Heart left ventricle (tissue), 16 donors: Measurements from ENCODE around the gene SZRD1. TPM values are rescaled to one million over a fixed set of nuclear protein-coding genes. Genes with fewer than 3 reads are reported as not detected.
A peak's percentile ranks its signal among the peaks of the same experiment; 100 is the strongest.

Experiments
- ATAC-seq, 4 donors: fragments of 200-7000 bp; cut with Tn5 transposase; one replicate each; pipeline ENCODE4 v1.9.1; 2020 to 2022; ENCODE audit warnings: moderate library complexity in 4 of 4, mild to moderate bottlenecking in 3 of 4, moderate number of reproducible peaks in 1 of 4
- DNase-seq, 5 donors: peaks; one replicate each; pipeline ENCODE4 v3.0.0-alpha.2; 2020
- H3K27ac ChIP-seq, 12 donors: fragments of 200-600 bp; sonication (generic) in 4 of 12; one replicate each; pipeline versions ENCODE4 v1.5.0 to v1.8.0; 2016 to 2022; ENCODE audit warnings: mild to moderate bottlenecking in 2 of 12
- H3K27me3 ChIP-seq, 9 donors: fragments of 200-600 bp; sonication (generic) in 2 of 9; one replicate each; pipeline versions ENCODE4 v1.5.1 to v1.8.0; 2016 to 2022; ENCODE audit warnings: mild to moderate bottlenecking in 3 of 9
- H3K36me3 ChIP-seq, 9 donors: fragments of 200-600 bp; sonication (generic) in 2 of 9; one replicate each; pipeline versions ENCODE4 v1.5.0 to v1.8.0; 2018 to 2022; ENCODE audit warnings: mild to moderate bottlenecking in 2 of 9
- H3K4me1 ChIP-seq, 12 donors: fragments of 200-600 bp; sonication (generic) in 4 of 12; one replicate each; pipeline versions ENCODE4 v1.5.0 to v1.8.0; 2016 to 2022; ENCODE audit warnings: mild to moderate bottlenecking in 3 of 12
- H3K4me3 ChIP-seq, 12 donors: fragments of 200-600 bp; sonication (generic) in 4 of 12; one replicate each; pipeline versions ENCODE4 v1.5.0 to v1.8.0; 2017 to 2022; ENCODE audit warnings: mild to moderate bottlenecking in 9 of 12, moderate library complexity in 4 of 12
- H3K9me3 ChIP-seq, 12 donors: fragments of 200-600 bp; sonication (generic) in 4 of 12; one replicate each; pipeline versions ENCODE4 v1.5.0 to v1.8.0; 2016 to 2022; ENCODE audit warnings: mild to moderate bottlenecking in 1 of 12
- POLR2A ChIP-seq, 2 donors: fragments of 450-650 bp; IDR thresholded peaks; one replicate each; pipeline ENCODE4 v1.6.1; 2017; ENCODE audit warnings: antibody characterized with exemption in 2 of 2, mild to moderate bottlenecking in 2 of 2, moderate library complexity in 2 of 2
- WGBS, 4 donors: extraction: QIAGEN DNeasy Blood & Tissue Kit in 2 of 4; methylation state at CpG; one replicate each; pipeline versions ENCODE4 v1.1.5 to v1.1.7; 2013 to 2018; 5-methylcytosine and 5-hydroxymethylcytosine counted together
- intact Hi-C, 10 donors: fragments of 100-400 bp; cut with DNase I; formaldehyde crosslinking; loops; one replicate each; pipeline versions ENCODE4 v1.11.1 to v1.14.2; 2022
- polyA plus RNA-seq, 2 donors: library from polyadenylated mRNA; stranded (reverse); fragments of 200-250 nt; gene quantifications; one replicate each; pipeline ENCODE4 v1.2.3, GENCODE V29; 2013
- total RNA-seq, 9 donors: library from RNA; depleted of rRNA in 2 of 9; stranded (reverse); fragments of >200 nt in 2 of 9; fragmentation: NEBNext Ultra II Directional in 3 of 9; extraction: Animal tissue kit (Norgen Biotek cat#: 25700) in 3 of 9; gene quantifications; one replicate each; pipeline versions ENCODE4 v1.1.0 to v1.2.4, GENCODE V29; 2016 to 2023
- TF ChIP-seq, protein P1 (sequence below), 12 donors: fragments of 200-600 bp; sonication (generic) in 4 of 12; IDR thresholded peaks; one replicate each; pipeline versions ENCODE4 v1.5.0 to v1.8.0; 2018 to 2022; ENCODE audit warnings: antibody characterized with exemption in 12 of 12, mild to moderate bottlenecking in 5 of 12
- donor health status: ischemic (EF 13 %, LVEDD 7.1; RV severe dilation, severe dysfunction).
- donor health status: healthy with polysubstance abuse.
- donor health status: DM: no; HTN: yes; CAD: no.
- donor health status: DM: no; HTN: no; CAD: no.
- donor health status: ischemic (EF 25% LVEDD 6.9; RV normal size, moderate dysfunction).
- donor health status: ischemic (EF 25% LVEDD 5.7; RV mildly dilated, moderate dysfunction).
- donor health status: healthy.
- donor health status: DM: yes; HTN: yes; CAD: no.
- donor health status: ischemic (EF 35%, LVEDD 5.7; RV mildly dilated, moderate dysfunction).
- donor health status: nonischemic (EF 11% LVEDD 7.7; RV severe dilation, severe dysfunction).
- donor health status: DM: yes; HTN: yes; CAD: no.
- donor health status: PGD.
- donor health status: ischemic (EF 29% LVEDD 5.4; RV normal size, mild dysfunction).
- donor health status: nonischemic (EF 23%, LVEDD 6.1; RV moderate dilation, normal function).

Gene SZRD1
- total and polyA plus RNA-seq, 11 donors = 54.4 to 140 (median 94.4) TPM

DNA sequence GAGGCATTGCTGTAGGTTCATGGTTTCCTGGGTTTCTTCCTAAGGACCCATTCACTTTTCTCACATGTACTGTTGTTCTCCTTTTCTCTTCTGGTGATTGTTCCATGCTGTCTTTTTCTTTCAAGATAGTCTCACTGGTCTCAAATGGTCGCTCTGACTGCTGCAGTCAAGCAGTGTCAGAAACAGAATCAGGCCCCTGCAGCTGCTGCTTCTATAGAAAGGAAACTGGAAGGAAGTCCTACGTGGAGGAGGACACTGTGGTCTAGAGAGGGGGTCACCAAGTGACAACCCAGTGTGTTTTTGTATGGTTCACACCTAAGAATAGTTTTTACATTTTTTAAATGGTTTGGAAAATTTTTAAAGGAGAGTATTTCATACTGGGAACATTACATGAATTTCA lies 75.9 kb downstream of the SZRD1 start:
- ATAC-seq (no peak), DNase-seq (no peak)
- TF ChIP-seq POLR2A (IDR thresholded peaks at IDR 0.05) = no peak
- TF ChIP-seq, protein P1, sequence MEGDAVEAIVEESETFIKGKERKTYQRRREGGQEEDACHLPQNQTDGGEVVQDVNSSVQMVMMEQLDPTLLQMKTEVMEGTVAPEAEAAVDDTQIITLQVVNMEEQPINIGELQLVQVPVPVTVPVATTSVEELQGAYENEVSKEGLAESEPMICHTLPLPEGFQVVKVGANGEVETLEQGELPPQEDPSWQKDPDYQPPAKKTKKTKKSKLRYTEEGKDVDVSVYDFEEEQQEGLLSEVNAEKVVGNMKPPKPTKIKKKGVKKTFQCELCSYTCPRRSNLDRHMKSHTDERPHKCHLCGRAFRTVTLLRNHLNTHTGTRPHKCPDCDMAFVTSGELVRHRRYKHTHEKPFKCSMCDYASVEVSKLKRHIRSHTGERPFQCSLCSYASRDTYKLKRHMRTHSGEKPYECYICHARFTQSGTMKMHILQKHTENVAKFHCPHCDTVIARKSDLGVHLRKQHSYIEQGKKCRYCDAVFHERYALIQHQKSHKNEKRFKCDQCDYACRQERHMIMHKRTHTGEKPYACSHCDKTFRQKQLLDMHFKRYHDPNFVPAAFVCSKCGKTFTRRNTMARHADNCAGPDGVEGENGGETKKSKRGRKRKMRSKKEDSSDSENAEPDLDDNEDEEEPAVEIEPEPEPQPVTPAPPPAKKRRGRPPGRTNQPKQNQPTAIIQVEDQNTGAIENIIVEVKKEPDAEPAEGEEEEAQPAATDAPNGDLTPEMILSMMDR (IDR thresholded peaks at IDR 0.05) = no peak
- peaks cover 0 to 57% (median 45%) of the 10 kb centered on the region in 9 donors for H3K36me3 ChIP-seq
- H3K27ac ChIP-seq = peak overlapping the region in 2 of 12 donors; percentile 19 to 98
- no peaks in the 10 kb centered on the region for H3K9me3 ChIP-seq
- no peaks in the 10 kb centered on the region for H3K27me3 ChIP-seq
- WGBS, 4 donors = 42 to 61% (median 52%) methylated on average over 2 of the region's 2 CpGs
- intact Hi-C loops = loop anchor here in 5 of 10 donors (5.0 to 10.0 kb wide), 5 partner anchors 52 to 76 kb away; partner anchors contain the start of genes RNU1-1 (in 1 of the 5) and SZRD1 (in 1 of the 5)
- peaks cover 0 to 54% (median 29%) of the 10 kb centered on the region in 12 donors for H3K4me1 ChIP-seq
- peak overlapping the region in 1 of 12 donors; percentile 98 for H3K4me3 ChIP-seq

DNA sequence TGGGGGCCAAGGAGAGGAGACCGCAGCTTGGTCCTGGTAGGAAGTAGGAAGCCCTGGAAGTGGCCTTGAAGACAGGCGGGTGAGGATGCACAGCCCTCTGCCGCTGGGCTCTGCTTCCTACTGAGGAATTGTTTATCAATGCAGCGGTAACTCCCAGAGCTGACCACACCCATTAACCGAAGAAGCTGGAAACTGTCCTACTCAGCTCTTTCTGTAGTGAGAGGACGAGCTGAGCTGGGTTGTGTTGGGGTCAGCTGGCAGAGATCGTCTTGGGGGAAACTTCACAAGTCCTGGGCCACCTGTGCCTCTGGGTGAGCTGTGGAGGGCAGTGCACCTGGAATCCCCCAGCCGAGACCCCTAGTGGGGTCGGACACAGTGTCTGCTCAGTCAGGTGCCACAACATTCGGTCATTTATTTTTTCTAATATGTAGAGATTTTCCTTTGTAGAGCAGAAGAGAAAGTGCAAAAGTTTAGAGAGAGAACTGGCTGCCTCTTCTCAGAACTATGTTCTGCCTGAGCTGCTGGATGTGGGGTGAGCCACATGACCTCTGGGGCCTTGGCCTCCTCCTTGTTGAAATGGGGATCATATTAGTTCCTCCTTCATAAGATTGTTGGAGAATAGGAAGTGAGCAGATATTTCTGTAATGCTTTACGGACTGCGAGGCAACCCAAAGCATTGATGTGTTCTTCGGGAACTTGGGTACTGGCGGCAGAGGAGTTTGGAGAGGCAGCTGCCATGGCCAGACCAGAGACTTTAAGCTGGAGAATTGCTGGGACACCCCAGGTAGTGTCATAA lies 77.1 kb downstream of the SZRD1 start:
- intact Hi-C loops = loop anchor here in 5 of 10 donors (5.0 to 10.0 kb wide), 5 partner anchors 51 to 77 kb away; partner anchors contain the start of genes RNU1-1 (in 1 of the 5) and SZRD1 (in 1 of the 5)
- Histone ChIP-seq H3K4me1 (peaks cover 0 to 53% (median 29%) of the 10 kb centered on the region in 12 donors), H3K9me3 (no peaks in the 10 kb centered on the region), H3K4me3 (peak overlapping the region in 2 of 12 donors; percentile 5 to 98), H3K36me3 (peaks cover 0 to 69% (median 57%) of the 10 kb centered on the region in 9 donors), H3K27ac (peak overlapping the region in 3 of 12 donors; percentile 10 to 98 (median 19)), H3K27me3 (no peaks in the 10 kb centered on the region)
- TF ChIP-seq, protein P1 (IDR thresholded peaks at IDR 0.05) = no peak
- TF ChIP-seq POLR2A (IDR thresholded peaks at IDR 0.05) = no peak
- ATAC-seq = peak in 1 of 4 donors; percentile 11
- DNase-seq = peak in 2 of 5 donors; percentile 33 to 37
- WGBS, 4 donors = 64 to 80% (median 76%) methylated on average over 14 of the region's 14 CpGs

DNA sequence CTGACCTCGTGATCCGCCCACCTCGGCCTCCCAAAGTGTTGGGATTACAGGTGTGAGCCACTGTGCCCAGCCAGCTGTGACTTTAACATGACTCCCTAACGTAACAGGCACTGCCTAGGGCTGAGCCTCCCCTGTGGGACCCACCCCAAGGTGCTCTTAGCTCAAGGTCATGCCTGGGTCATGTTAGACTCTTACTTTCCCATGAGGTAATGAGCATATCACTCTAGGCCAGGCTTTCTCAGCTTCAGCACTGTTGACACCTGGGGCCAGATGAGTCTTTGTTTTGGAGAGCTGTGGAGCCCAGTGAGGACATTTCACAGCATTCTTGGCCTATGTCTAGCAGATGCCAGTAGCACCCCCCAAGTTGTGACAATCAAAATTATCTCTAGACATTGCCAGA lies 78.0 kb downstream of the SZRD1 start:
- ATAC-seq (no peak), DNase-seq (no peak)
- H3K9me3 ChIP-seq = no peaks in the 10 kb centered on the region
- no peak overlapping the region for H3K4me3 ChIP-seq
- intact Hi-C loops = loop anchor here in 3 of 10 donors (10.0 kb wide), 1 partner anchor 50 kb away; no protein-coding TSS in a partner anchor
- TF ChIP-seq, protein P1 (IDR thresholded peaks at IDR 0.05) = no peak
- TF ChIP-seq POLR2A (IDR thresholded peaks at IDR 0.05) = no peak
- H3K27ac ChIP-seq = peak overlapping the region in 1 of 12 donors; percentile 98
- WGBS, 4 donors = 79 to 93% (median 88%) methylated on average over 4 of the region's 4 CpGs
- H3K36me3 ChIP-seq = peaks cover 0 to 78% (median 66%) of the 10 kb centered on the region in 9 donors
- no peaks in the 10 kb centered on the region for H3K27me3 ChIP-seq
- peaks cover 0 to 46% (median 28%) of the 10 kb centered on the region in 12 donors for H3K4me1 ChIP-seq

DNA sequence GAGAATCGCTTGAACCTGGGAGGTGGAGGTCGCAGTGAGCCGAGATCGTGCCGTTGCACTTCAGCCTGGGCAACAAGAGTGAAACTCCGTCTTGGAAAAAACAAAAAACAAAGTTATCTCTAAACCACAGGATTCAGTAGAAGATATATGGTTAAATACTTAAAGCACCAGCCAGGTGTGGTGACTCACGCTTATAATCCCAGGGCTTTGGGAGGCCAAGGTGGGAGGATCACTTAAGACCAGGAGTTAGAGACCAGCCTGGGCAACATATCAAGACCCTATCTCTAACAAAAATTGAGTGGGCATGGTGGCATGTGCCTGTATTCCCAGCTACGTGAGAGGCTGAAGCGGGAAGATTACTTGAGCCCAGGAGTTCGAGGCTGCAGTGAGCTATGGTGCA lies 79.1 kb downstream of the SZRD1 start:
- no peak for ATAC-seq
- no peak overlapping the region for H3K4me3 ChIP-seq
- intact Hi-C loops = loop anchor here in 3 of 10 donors (10.0 kb wide), 1 partner anchor 49 kb away; no protein-coding TSS in a partner anchor
- TF ChIP-seq POLR2A (IDR thresholded peaks at IDR 0.05) = no peak
- TF ChIP-seq, protein P1 (IDR thresholded peaks at IDR 0.05) = no peak
- peaks cover 0 to 43% (median 27%) of the 10 kb centered on the region in 12 donors for H3K4me1 ChIP-seq
- no peaks in the 10 kb centered on the region for H3K27me3 ChIP-seq
- H3K36me3 ChIP-seq = peaks cover 0 to 89% (median 77%) of the 10 kb centered on the region in 9 donors
- 91 to 99% (median 96%) methylated on average over 10 of the region's 10 CpGs for WGBS, 4 donors
- no peak overlapping the region for H3K27ac ChIP-seq
- no peaks in the 10 kb centered on the region for H3K9me3 ChIP-seq
- no peak for DNase-seq
